GM12873 (cell line): ENCODE data around the gene CELF4.

Source experiments
- TF ChIP-seq, protein P1 (sequence below): IDR thresholded peaks from 2 replicates; pipeline ENCODE4 v1.5.1; 2012; ENCODE audit warnings: low read depth, mild to moderate bottlenecking, moderate library complexity, low read length, control low read depth; ENCODE audit not compliant: insufficient read depth; ENCODE audit errors: missing control alignments

Gene CELF4

DNA sequence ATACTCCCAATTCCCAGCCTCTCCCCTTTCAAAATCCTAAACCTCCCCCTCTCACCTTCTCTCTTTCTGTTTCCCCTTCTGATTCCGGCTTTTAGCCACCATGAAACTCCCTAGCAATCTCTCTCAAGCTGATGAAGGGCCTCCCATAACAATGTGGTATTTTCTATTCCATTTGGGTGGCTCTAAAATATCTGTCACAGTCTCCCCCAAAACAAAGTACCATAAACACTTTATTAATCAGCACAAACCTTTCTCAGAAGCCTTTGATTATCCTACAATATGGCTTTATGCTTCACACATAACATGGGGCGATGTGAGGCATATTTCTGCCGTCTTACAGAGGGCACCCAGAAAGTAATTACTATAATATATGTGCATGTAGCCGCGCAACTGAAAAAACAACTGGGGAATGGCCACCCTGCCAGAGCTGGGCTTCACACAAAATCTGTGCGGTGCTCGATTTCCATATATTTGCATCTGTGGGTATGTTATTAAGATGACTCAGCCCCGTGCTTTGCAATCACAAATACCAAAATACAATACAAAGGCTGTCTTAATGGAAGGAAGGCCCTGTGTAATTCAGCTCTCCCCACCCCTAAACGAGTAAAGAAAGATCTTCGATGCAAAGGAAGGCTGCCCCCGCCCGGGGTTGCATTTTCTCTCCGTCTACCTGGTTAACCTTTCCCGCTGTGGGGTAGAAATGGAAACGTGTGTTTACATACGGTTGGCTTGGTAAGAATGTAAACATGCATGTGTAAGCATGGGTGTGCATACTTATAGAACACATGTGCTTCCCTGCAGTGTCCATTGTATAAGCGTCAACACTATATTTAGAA, 81.4 kb downstream of the CELF4 start:
- TF ChIP-seq, protein P1, sequence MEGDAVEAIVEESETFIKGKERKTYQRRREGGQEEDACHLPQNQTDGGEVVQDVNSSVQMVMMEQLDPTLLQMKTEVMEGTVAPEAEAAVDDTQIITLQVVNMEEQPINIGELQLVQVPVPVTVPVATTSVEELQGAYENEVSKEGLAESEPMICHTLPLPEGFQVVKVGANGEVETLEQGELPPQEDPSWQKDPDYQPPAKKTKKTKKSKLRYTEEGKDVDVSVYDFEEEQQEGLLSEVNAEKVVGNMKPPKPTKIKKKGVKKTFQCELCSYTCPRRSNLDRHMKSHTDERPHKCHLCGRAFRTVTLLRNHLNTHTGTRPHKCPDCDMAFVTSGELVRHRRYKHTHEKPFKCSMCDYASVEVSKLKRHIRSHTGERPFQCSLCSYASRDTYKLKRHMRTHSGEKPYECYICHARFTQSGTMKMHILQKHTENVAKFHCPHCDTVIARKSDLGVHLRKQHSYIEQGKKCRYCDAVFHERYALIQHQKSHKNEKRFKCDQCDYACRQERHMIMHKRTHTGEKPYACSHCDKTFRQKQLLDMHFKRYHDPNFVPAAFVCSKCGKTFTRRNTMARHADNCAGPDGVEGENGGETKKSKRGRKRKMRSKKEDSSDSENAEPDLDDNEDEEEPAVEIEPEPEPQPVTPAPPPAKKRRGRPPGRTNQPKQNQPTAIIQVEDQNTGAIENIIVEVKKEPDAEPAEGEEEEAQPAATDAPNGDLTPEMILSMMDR, result no peak

DNA sequence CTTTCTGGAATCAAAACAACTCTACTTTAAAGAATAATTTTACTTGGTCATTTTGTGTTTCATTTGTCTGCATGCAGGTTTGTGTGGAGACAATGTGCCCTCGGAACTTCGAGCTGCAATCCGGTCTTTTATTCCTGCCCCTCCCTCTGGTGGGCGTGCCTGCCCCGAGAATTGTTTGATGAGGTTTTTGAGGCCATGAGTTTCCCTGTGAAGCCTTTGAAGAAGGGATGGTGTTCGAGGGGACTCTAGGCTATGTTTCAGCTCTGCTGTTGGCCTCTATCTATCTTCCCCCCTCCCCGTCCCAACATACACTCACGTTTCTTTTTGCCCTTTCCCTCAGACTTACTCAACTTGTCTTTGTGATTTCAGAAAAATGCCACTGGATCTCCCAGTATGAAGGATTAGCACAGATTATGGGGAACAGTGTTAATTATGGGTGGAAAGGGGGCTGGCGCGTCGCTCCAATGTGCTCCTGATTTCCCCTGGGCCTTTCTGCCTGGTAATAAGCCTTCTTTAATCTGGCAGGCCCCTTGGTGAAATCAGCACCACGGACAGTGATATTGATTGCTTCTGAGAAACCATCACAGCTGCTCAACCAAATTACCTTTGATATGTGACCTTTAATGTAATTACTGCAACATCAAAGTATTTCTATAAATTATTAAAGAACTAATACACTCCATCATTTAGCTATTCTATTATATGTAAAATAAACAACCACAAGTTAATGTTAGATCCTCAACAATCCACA, 82.2 kb downstream of the CELF4 start:
- TF ChIP-seq, protein P1, result no peak

DNA sequence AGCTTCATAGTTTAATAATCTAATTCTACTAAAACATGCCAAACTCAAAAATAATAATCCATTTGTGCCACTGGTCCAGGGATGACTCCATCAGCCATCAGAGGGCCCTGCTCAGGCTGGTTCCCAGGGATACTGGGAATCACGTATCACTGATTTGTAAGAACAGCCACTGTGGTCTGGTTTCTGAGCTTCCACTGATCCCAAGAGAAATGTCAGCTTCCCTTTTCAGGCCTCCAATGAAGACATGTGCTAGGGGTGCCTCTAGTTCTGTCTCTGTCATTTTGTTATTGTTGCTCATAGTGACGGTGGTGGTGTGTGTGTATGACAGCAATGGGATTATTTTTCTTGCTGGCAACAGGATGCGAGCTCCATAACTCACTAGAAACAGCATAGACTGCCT, 83.2 kb downstream of the CELF4 start:
- TF ChIP-seq, protein P1, result no peak

DNA sequence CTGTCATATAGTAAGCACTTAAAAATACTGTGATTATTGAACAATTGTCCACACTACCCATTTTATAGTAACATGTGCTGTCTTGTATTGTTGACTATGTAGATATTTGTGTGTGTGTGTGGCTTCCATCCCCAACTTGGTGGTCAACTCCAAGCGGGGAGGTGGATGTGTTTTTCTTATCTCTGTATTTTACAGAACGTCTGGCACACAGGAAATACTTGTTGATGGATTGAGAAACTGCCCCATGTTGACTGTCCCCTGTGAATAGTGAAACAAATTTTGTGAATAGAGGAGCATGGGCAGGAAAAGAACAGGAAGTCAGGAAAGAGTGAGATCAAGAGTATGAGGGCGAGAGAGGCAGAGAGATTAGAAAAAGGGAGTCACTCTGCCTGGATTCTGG, 83.6 kb downstream of the CELF4 start:
- TF ChIP-seq, protein P1, result no peak

DNA sequence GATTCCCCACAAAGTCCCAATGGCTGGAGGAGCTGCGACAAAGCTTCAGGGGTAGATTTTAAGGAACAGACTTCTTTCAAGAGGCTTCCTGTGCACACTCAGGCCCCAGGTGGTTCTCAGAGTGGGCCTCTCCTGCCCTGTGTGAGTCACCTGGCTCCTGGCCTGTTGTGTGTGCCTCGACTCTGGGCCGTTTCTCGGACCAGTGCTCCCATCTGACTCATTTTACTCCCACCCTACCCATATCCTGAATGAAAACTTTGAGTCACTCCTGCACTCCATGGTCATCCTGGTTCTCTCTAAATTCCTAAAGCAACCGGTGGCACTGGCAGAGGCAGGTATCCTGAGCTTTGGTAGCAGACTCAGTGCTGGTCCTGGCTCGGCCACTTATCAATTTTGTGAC, 84.1 kb downstream of the CELF4 start:
- TF ChIP-seq, protein P1, result no peak

DNA sequence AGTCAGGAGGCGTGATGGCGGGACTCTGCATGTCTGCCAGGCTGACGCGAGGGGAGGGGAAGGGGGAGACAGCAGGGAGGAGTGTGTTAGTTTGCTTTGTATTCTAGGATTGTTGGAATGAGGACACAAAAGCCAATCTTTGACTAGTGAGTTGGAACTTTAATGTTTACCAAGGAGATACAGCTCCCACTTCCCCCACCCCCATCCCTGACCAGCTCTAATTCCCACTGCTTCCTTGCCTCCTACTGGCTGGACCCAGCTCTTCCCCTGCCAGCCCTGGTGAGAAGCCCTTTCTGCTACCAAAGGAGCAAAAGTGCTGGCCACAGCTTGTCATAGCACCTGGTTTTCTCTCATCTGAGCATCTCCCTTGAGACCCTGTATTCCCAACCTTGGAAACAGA, 84.5 kb downstream of the CELF4 start:
- TF ChIP-seq, protein P1, result no peak

DNA sequence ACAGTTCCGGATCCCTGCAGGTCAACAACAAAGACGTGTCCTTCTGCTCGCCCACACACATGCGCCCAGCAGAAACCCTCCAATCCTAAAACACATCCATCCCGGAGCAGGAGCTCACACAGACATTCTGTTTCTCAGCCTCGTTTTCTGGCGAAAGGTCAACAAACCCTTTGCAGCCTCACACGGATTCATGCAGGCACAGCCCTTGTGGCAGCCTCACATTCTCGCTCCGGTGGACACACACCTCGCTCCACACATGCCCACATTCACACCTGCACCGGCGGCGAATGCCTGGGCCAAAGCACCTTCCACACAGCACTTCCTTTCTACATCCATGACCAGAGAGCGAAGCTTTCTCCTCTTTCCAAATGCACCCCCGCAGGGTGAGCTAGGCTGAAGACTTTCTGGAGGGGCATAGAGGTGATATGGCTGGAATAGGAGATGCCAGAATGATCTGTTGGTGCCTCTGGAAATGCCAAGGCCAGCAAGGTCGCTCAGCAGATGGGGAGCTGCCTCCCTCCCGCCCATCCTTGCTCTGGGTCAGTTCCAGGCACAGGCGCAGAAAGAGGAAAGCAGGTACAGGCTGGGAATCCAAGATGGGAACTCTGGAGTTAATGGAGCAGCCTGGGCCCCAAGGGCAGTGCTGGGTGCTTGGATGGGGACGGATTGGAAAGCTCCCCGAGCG, 88.8 kb downstream of the CELF4 start:
- TF ChIP-seq, protein P1, result no peak
